H9 (cell line): ENCODE results near the gene ABCG2. TPM values are rescaled to one million over a fixed set of nuclear protein-coding genes. Genes with fewer than 3 reads are reported as not detected.

ENCODE experiments used
- DNase-seq: peaks from one replicate; pipeline ENCODE4 v3.0.0-alpha.2; 2017
- H2AFZ ChIP-seq: one replicate; pipeline ENCODE4 v1.6.1; 2013; ENCODE audit warnings: mild to moderate bottlenecking, low read length, control low read depth, moderate library complexity
- H2AK5ac ChIP-seq: 2 replicates; pipeline ENCODE4 v1.6.1; 2013; ENCODE audit warnings: low read length, control low read depth, mixed read lengths; ENCODE audit not compliant: insufficient read length
- H2BK120ac ChIP-seq: one replicate; pipeline ENCODE4 v1.6.1; 2013; ENCODE audit warnings: low read depth, mild to moderate bottlenecking, low read length, control low read depth, inconsistent platforms; ENCODE audit not compliant: poor library complexity, severe bottlenecking
- H2BK12ac ChIP-seq: 2 replicates; pipeline ENCODE4 v1.6.1; 2013; ENCODE audit warnings: low read length, control low read depth, mixed read lengths, low read depth; ENCODE audit not compliant: insufficient read length
- H2BK15ac ChIP-seq: 2 replicates; pipeline ENCODE4 v1.6.1; 2013; ENCODE audit warnings: low read depth, low read length, control low read depth
- H2BK20ac ChIP-seq: one replicate; pipeline ENCODE4 v1.6.1; 2013; ENCODE audit warnings: low read depth, mild to moderate bottlenecking, low read length, control low read depth, inconsistent platforms; ENCODE audit not compliant: poor library complexity, severe bottlenecking
- H2BK5ac ChIP-seq: 2 replicates; pipeline ENCODE4 v1.6.1; 2013; ENCODE audit warnings: low read length, control low read depth, mixed read lengths; ENCODE audit not compliant: insufficient read length
- H3K14ac ChIP-seq: 2 replicates; pipeline ENCODE4 v1.6.1; 2013; ENCODE audit warnings: low read length, control low read depth; ENCODE audit not compliant: insufficient read depth
- H3K18ac ChIP-seq: 2 replicates; pipeline ENCODE4 v1.6.1; 2013; ENCODE audit warnings: low read depth, mild to moderate bottlenecking, mixed read lengths, low read length, control low read depth; ENCODE audit not compliant: insufficient read length
- H3K23ac ChIP-seq: 2 replicates; pipeline ENCODE4 v1.6.1; 2013; ENCODE audit warnings: low read length, control low read depth, mixed read lengths, low read depth; ENCODE audit not compliant: insufficient read length
- H3K23me2 ChIP-seq: 2 replicates; pipeline ENCODE4 v1.6.1; 2013; ENCODE audit warnings: low read depth, mild to moderate bottlenecking, mixed read lengths, low read length, control low read depth; ENCODE audit not compliant: insufficient read length, poor library complexity, severe bottlenecking
- H3K27ac ChIP-seq: 2 replicates; pipeline ENCODE4 v1.5.1; 2013; ENCODE audit warnings: low read length, control low read depth, mixed read lengths, low read depth; ENCODE audit not compliant: insufficient read length
- H3K27me3 ChIP-seq: 2 replicates; pipeline ENCODE4 v1.6.1; 2013; ENCODE audit warnings: low read length, control low read depth, inconsistent platforms; ENCODE audit not compliant: insufficient read depth
- H3K4ac ChIP-seq: 2 replicates; pipeline ENCODE4 v1.6.1; 2013; ENCODE audit warnings: low read depth, mild to moderate bottlenecking, control low read depth, inconsistent platforms, low read length, moderate library complexity
- H3K4me1 ChIP-seq: 2 replicates; pipeline ENCODE4 v1.6.1; 2013; ENCODE audit warnings: low read length, control low read depth, inconsistent platforms; ENCODE audit not compliant: insufficient read depth
- H3K4me2 ChIP-seq: 2 replicates; pipeline ENCODE4 v1.6.1; 2013; ENCODE audit warnings: low read length, control low read depth, mixed read lengths; ENCODE audit not compliant: insufficient read length, insufficient read depth
- H3K56ac ChIP-seq: 2 replicates; pipeline ENCODE4 v1.6.1; 2013; ENCODE audit warnings: low read depth, mild to moderate bottlenecking, mixed read lengths, low read length, control low read depth; ENCODE audit not compliant: insufficient read length
- H3K79me1 ChIP-seq: 2 replicates; pipeline ENCODE4 v1.6.1; 2013; ENCODE audit warnings: low read depth, mild to moderate bottlenecking, moderate library complexity, low read length, control low read depth, inconsistent platforms; ENCODE audit not compliant: insufficient read depth, poor library complexity, severe bottlenecking
- H3K79me2 ChIP-seq: 2 replicates; pipeline ENCODE4 v1.6.1; 2013; ENCODE audit warnings: low read length, control low read depth, inconsistent platforms; ENCODE audit not compliant: insufficient read depth
- H3K9ac ChIP-seq: 2 replicates; pipeline ENCODE4 v1.6.1; 2013; ENCODE audit warnings: low read length, control low read depth, mixed read lengths; ENCODE audit not compliant: insufficient read length; ENCODE audit errors: extremely low read depth
- H3K9me3 ChIP-seq: one replicate; pipeline ENCODE4 v1.6.1; 2013; ENCODE audit warnings: low read depth, low read length, inconsistent platforms; ENCODE audit not compliant: control insufficient read depth
- H3T11ph ChIP-seq: one replicate; pipeline ENCODE4 v1.6.1; 2013; ENCODE audit warnings: mild to moderate bottlenecking, low read length, control low read depth, inconsistent platforms
- H4K20me1 ChIP-seq: one replicate; pipeline ENCODE4 v1.6.1; 2013; ENCODE audit not compliant: control insufficient read depth, insufficient read length, insufficient read depth
- H4K5ac ChIP-seq: 2 replicates; pipeline ENCODE4 v1.6.1; 2013; ENCODE audit warnings: low read depth, mild to moderate bottlenecking, mixed read lengths, low read length, control low read depth; ENCODE audit not compliant: insufficient read length
- H4K8ac ChIP-seq: replicated peaks from 2 replicates; pipeline ENCODE4 v1.6.1; 2013; ENCODE audit warnings: low read length, control low read depth, mixed read lengths, low read depth; ENCODE audit not compliant: insufficient read length
- H4K91ac ChIP-seq: 2 replicates; pipeline ENCODE4 v1.6.1; 2013; ENCODE audit warnings: low read depth, mild to moderate bottlenecking, moderate library complexity, mixed read lengths, low read length, control low read depth; ENCODE audit not compliant: insufficient read length
- H3K27ac Mint-ChIP-seq, 3 experiments: 2 replicates in 2 of 3; 3 replicates in 1 of 3; pipeline ENCODE4 v1.8.0; 2020 to 2021; ENCODE audit warnings: mixed read lengths in 3 of 3, mild to moderate bottlenecking in 1 of 3, moderate library complexity in 1 of 3
- H3K27me3 Mint-ChIP-seq: 2 replicates; pipeline ENCODE4 v1.8.0; 2021; ENCODE audit warnings: low read depth, mild to moderate bottlenecking, moderate library complexity, mixed read lengths
- H3K36me3 Mint-ChIP-seq, 3 experiments: 2 replicates in 2 of 3; 3 replicates in 1 of 3; pipeline ENCODE4 v1.8.0; 2020 to 2021; ENCODE audit warnings: low read depth in 3 of 3, mixed read lengths in 3 of 3; ENCODE audit not compliant: insufficient read depth in 1 of 3
- H3K4me1 Mint-ChIP-seq, 2 experiments: 2 replicates each; pipeline ENCODE4 v1.8.0; 2020; ENCODE audit warnings: mixed read lengths in 2 of 2
- H3K4me3 Mint-ChIP-seq, 2 experiments: 2 replicates in 1 of 2; 3 replicates in 1 of 2; pipeline ENCODE4 v1.8.0; 2020 to 2021; ENCODE audit warnings: mild to moderate bottlenecking in 2 of 2, mixed read lengths in 2 of 2, moderate library complexity in 1 of 2
- H3K9me3 Mint-ChIP-seq, 2 experiments: 2 replicates in 1 of 2; 3 replicates in 1 of 2; pipeline ENCODE4 v1.8.0; 2020; ENCODE audit warnings: mild to moderate bottlenecking in 2 of 2, mixed read lengths in 2 of 2, moderate library complexity in 1 of 2
- CTCF ChIP-seq: fragments of 200-600 bp; sonication (generic); conservative IDR thresholded peaks from 3 replicates; pipeline ENCODE4 v1.8.0; 2021; ENCODE audit warnings: antibody characterized with exemption, mild to moderate bottlenecking
- WGBS: extraction: QIAGEN DNeasy Blood & Tissue Kit; methylation state at CpG from one replicate; pipeline ENCODE4 v1.1.7; 2013; ENCODE audit warnings: missing lambda C conversion rate, low lambda C conversion rate, mixed read lengths; ENCODE audit not compliant: insufficient read length; ENCODE audit errors: extremely low coverage; 5-methylcytosine and 5-hydroxymethylcytosine counted together
- total RNA-seq: library from RNA; stranded (reverse); gene quantifications from 2 replicates; pipeline ENCODE4 v1.2.1, GENCODE V29; 2021

ABCG2 gene
- total RNA-seq, 1 experiment from 2014 or later, result 1.5 TPM

DNA sequence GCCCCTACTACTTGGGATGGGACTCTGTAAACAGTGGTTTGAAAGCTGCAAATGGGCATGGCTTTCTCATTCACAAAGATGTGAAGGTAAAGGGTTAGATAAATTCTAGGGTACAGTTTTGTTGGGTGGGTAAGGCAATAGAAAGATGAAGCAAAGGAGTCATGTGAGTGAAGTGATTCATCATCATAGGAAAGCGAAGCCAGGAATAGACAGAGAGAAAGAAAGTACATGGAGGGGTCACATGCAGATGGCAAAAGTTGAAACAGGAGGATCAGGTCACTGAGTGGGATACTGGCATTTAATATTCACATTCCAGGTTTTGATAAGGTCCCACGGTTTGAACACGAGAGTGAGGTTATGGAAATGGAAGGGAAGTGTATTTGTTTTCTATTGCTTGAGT, 8.2 kb upstream of the ABCG2 start:
- Histone ChIP-seq H3K23ac (no peak overlapping the region), H3K56ac (no peak overlapping the region), H3K4me2 (no peak overlapping the region), H3K27ac (no peak overlapping the region), H2BK20ac (no peak overlapping the region), H3K4ac (no peak overlapping the region), H3K4me1 (peaks cover 2% of the 10 kb centered on the region; the same call in 1 of the 2 replicates), H4K20me1 (no peaks in the 10 kb centered on the region), H3K79me1 (no peaks in the 10 kb centered on the region), H3K14ac (no peak overlapping the region), H2AFZ (no peak overlapping the region), H2AK5ac (no peak overlapping the region), H3K27me3 (no peaks in the 10 kb centered on the region), H3K79me2 (no peaks in the 10 kb centered on the region), H4K5ac (no peak overlapping the region), H2BK12ac (no peak overlapping the region), H3K23me2 (no peaks in the 10 kb centered on the region), H2BK5ac (no peak overlapping the region), H4K8ac (no peak overlapping the region), H3K9me3 (no peaks in the 10 kb centered on the region), H4K91ac (no peak overlapping the region), H3K9ac (no peak overlapping the region), H3T11ph (no peak overlapping the region), H3K18ac (no peak overlapping the region), H2BK15ac (no peak overlapping the region), H2BK120ac (no peak overlapping the region)
- no CpG with 5 or more reads among the region's 3 CpGs for WGBS
- Mint-ChIP-seq H3K27me3 (no peaks in the 10 kb centered on the region; the same call in 1 of the 2 replicates), H3K36me3 (peaks cover 2 to 21% (median 7%) of the 10 kb centered on the region in 3 experiments; a peak in 5 of 7 replicates), H3K4me3 (no peak overlapping the region), H3K27ac (no peak overlapping the region), H3K4me1 (peaks cover 13 to 18% of the 10 kb centered on the region in 2 experiments), H3K9me3 (peaks cover 8 to 19% of the 10 kb centered on the region in 2 experiments)
- no peak for TF ChIP-seq CTCF
- DNase-seq, result no peak
